Endothelial cell of umbilical vein (primary cell): Measurements from ENCODE around the gene HIP1. TPM values are rescaled to one million over a fixed set of nuclear protein-coding genes. Genes with fewer than 3 reads are reported as not detected.

Experiments
- BruUV-seq: library from RNA; stranded (reverse); fragments of 400-500 nt; replicated peaks from 2 replicates; lab custom pipeline; 2021; lab: Mats Ljungman, UMichigan
- CTCF ChIA-PET: fragments of 300-600, 350-600 bp; sonication (Branson Sonifier 250); formaldehyde crosslinking; loops from one replicate; lab custom pipeline; 2021; ENCODE audit warnings: antibody characterized with exemption, inconsistent platforms; lab: Charles Lee
- POLR2A ChIA-PET: fragments of 300-600, 350-600 bp; sonication (Branson Sonifier 250); formaldehyde crosslinking; loops from one replicate; lab custom pipeline; 2021; ENCODE audit warnings: antibody characterized with exemption, inconsistent platforms; lab: Charles Lee
- DNase-seq: peaks from one replicate; pipeline ENCODE4 v3.0.0-alpha.2; 2011; ENCODE audit warnings: low read depth, low spot score
- FAIRE-seq: peaks from 2 replicates; lab custom pipeline; 2011; peaks lifted over from hg19 to GRCh38; lab: Jason Lieb, UNC
- H2AFZ ChIP-seq: 2 replicates; pipeline ENCODE4 v1.6.0; 2012; ENCODE audit warnings: low read depth, low read length, control low read depth, inconsistent platforms
- H3K27ac ChIP-seq: 2 replicates; pipeline ENCODE4 v1.5.1; 2011; ENCODE audit warnings: low read depth, mild to moderate bottlenecking, control low read depth, low read length, moderate library complexity; ENCODE audit not compliant: insufficient read depth
- H3K27me3 ChIP-seq, 2 experiments: 2 replicates each; pipeline versions ENCODE4 v1.6.0 to v1.6.1; 2011; ENCODE audit warnings: low read length in 2 of 2, mixed read lengths in 1 of 2; ENCODE audit not compliant: control insufficient read depth in 2 of 2, insufficient read depth in 2 of 2
- H3K36me3 ChIP-seq, 2 experiments: 2 replicates in 1 of 2; 3 replicates in 1 of 2; pipeline ENCODE4 v1.5.1; 2011; ENCODE audit warnings: low read length in 2 of 2, mild to moderate bottlenecking in 1 of 2, moderate library complexity in 1 of 2; ENCODE audit not compliant: control insufficient read depth in 2 of 2, insufficient read depth in 2 of 2; ENCODE audit errors: extremely low read depth in 1 of 2
- H3K4me1 ChIP-seq: 3 replicates; pipeline ENCODE4 v1.5.1; 2011; ENCODE audit warnings: mild to moderate bottlenecking, low read length; ENCODE audit not compliant: control insufficient read depth, insufficient read depth; ENCODE audit errors: extremely low read depth
- H3K4me2 ChIP-seq: 2 replicates; pipeline ENCODE4 v1.6.1; 2011; ENCODE audit warnings: low read length, control low read depth, mixed read lengths; ENCODE audit not compliant: insufficient read depth
- H3K4me3 ChIP-seq, 3 experiments: fragments of 200-600 bp in 1 of 3; sonication (generic), shearing (Covaris generic) in 1 of 3; replicated peaks in 1 of 3; 2 replicates each; pipeline ENCODE4 v1.5.1; 2011 to 2016; ENCODE audit warnings: control low read depth in 3 of 3, low read length in 3 of 3, mild to moderate bottlenecking in 2 of 3, inconsistent platforms in 1 of 3, low read depth in 1 of 3, moderate library complexity in 1 of 3; ENCODE audit not compliant: insufficient read depth in 1 of 3
- H3K79me2 ChIP-seq: 2 replicates; pipeline ENCODE4 v1.6.0; 2012; ENCODE audit warnings: low read length, inconsistent platforms; ENCODE audit not compliant: control insufficient read depth, insufficient read depth
- H3K9ac ChIP-seq: replicated peaks from 2 replicates; pipeline ENCODE3; 2011; ENCODE audit warnings: low read length, control low read depth; ENCODE audit not compliant: insufficient read depth; ENCODE audit errors: extremely low read depth
- H3K9me1 ChIP-seq: replicated peaks from 3 replicates; pipeline ENCODE4 v1.6.0; 2011; ENCODE audit warnings: mild to moderate bottlenecking, low read length; ENCODE audit not compliant: control insufficient read depth, insufficient read depth; ENCODE audit errors: extremely low read depth
- H3K9me3 ChIP-seq: replicated peaks from 2 replicates; pipeline ENCODE4 v1.5.1; 2012; ENCODE audit warnings: low read length, inconsistent platforms; ENCODE audit not compliant: control insufficient read depth, insufficient read depth
- H4K20me1 ChIP-seq: replicated peaks from 2 replicates; pipeline ENCODE3; 2011; ENCODE audit warnings: mild to moderate bottlenecking, low read length; ENCODE audit not compliant: control insufficient read depth, insufficient read depth; ENCODE audit errors: extremely low read depth
- CTCF ChIP-seq, 2 donors: IDR thresholded peaks; 1 replicate in 1 of 2; 2 replicates in 1 of 2; pipeline ENCODE4 v1.5.1; 2011; ENCODE audit warnings: low read length in 2 of 2, mild to moderate bottlenecking in 2 of 2, moderate library complexity in 2 of 2, control low read depth in 1 of 2, inconsistent platforms in 1 of 2, low read depth in 1 of 2; ENCODE audit not compliant: insufficient read depth in 1 of 2; ENCODE audit errors: extremely low read depth in 1 of 2
- EZH2 ChIP-seq: IDR thresholded peaks from 2 replicates; pipeline ENCODE4 v1.6.1; 2012; ENCODE audit warnings: borderline replicate concordance, low read depth, mild to moderate bottlenecking, moderate library complexity, low read length, inconsistent platforms; ENCODE audit not compliant: severe bottlenecking
- FOS ChIP-seq: IDR thresholded peaks from 2 replicates; pipeline ENCODE4 v1.6.1; 2011; ENCODE audit warnings: mild to moderate bottlenecking, low read length, moderate library complexity, borderline replicate concordance; ENCODE audit not compliant: insufficient read depth
- GATA2 ChIP-seq: IDR thresholded peaks from 2 replicates; pipeline ENCODE4 v1.7.0; 2011; ENCODE audit warnings: low read depth, mild to moderate bottlenecking, moderate library complexity, mixed read lengths, low read length; ENCODE audit not compliant: insufficient read length, insufficient read depth
- JUN ChIP-seq: IDR thresholded peaks from 2 replicates; pipeline ENCODE4 v1.6.1; 2011; ENCODE audit warnings: borderline replicate concordance, low read depth; ENCODE audit not compliant: insufficient read length, insufficient read depth
- MAX ChIP-seq: IDR thresholded peaks from 2 replicates; pipeline ENCODE4 v1.6.1; 2011; ENCODE audit not compliant: insufficient read depth, insufficient read length
- MYC ChIP-seq: IDR thresholded peaks from one replicate; pipeline ENCODE4 v1.6.1; 2011; ENCODE audit warnings: mild to moderate bottlenecking, low read depth, low read length
- POLR2A ChIP-seq: IDR thresholded peaks from 2 replicates; pipeline ENCODE4 v1.6.1; 2012; ENCODE audit warnings: low read depth, mild to moderate bottlenecking, control low read depth, low read length
- POLR2AphosphoS5 ChIP-seq: IDR thresholded peaks from 2 replicates; pipeline ENCODE4 v1.6.1; 2012; ENCODE audit warnings: low read depth, mild to moderate bottlenecking, control low read depth, low read length, moderate library complexity; ENCODE audit not compliant: insufficient read depth
- dilution Hi-C: fragments of 300-500 bp; cut with MboI; formaldehyde crosslinking; loops from one replicate; pipeline ENCODE4 v1.15.0; 2019; ENCODE audit warnings: low sequenced_read_pairs; ENCODE audit not compliant: extremely low pct_ligation_motif_present
- intact Hi-C: fragments of 100-400 bp; cut with micrococcal nuclease; formaldehyde crosslinking; loops from one replicate; pipeline ENCODE4 v1.10.0; 2022
- polyA plus RNA-seq, 4 experiments: library from polyadenylated mRNA; depleted of rRNA in 3 of 4; stranded (reverse) in 3 of 4; unstranded in 1 of 4; fragments of >200 nt; gene quantifications; 2 replicates each; pipeline versions ENCODE4 v1.2.1 to v1.2.3, GENCODE V29; 2011 to 2012; ENCODE audit warnings: missing spikeins in 1 of 4
- total RNA-seq: library from RNA; stranded (reverse); gene quantifications from 2 replicates; pipeline ENCODE4 v1.2.3, GENCODE V29; 2021

The HIP1 gene
- total and polyA plus RNA-seq, 2 donors (not counting 3 experiments of a cell fraction or from before 2014, with no cell fraction given), result 23.7 to 47.6 TPM

- Histone ChIP-seq H3K27me3 (no peaks in the 10 kb centered on the region), H3K9ac (no peak overlapping the region), H3K4me1 (peaks cover 18% of the 10 kb centered on the region), H3K79me2 (no peaks in the 10 kb centered on the region), H3K4me3 (no peak overlapping the region), H3K9me3 (no peaks in the 10 kb centered on the region), H4K20me1 (no peaks in the 10 kb centered on the region), H3K9me1 (no peaks in the 10 kb centered on the region), H3K4me2 (no peak overlapping the region), H3K36me3 (no peaks in the 10 kb centered on the region), H2AFZ (no peak overlapping the region), H3K27ac (no peak overlapping the region)
- FAIRE-seq, result no peak
- intact Hi-C loops, result no loop called here
- no TSS peak for BruUV-seq
- DNase-seq, result no peak
- ChIA-PET CTCF (no interaction called here), POLR2A (no interaction called here)
- dilution Hi-C loops, result no loop called here
- no peak for TF ChIP-seq EZH2
- TF ChIP-seq POLR2A, result no peak
- TF ChIP-seq MYC, result no peak
- TF ChIP-seq POLR2AphosphoS5, result no peak
- no peak for TF ChIP-seq CTCF (IDR thresholded peaks at IDR 0.05; ENCODE audit: extremely low read depth in 1 of 2, insufficient read depth in 1 of 2, low read depth in 1 of 2, low read length in 2 of 2)
- no peak for TF ChIP-seq MAX
- TF ChIP-seq JUN, result no peak
- TF ChIP-seq FOS, result no peak
- TF ChIP-seq GATA2, result no peak
Measured at GRCh38 chr7:75652788-75653187, 86.0 kb downstream of the HIP1 start.
